HG03064 (cell line): ENCODE data around the gene PGGHG.
"Not testable (repeated sequence)": the region's sequence is repeated elsewhere in the genome, so short reads cannot be mapped to it uniquely, and the experiment has no call there.

Experiments used
- ATAC-seq: cut with Tn5 transposase; IDR thresholded peaks from one replicate; pipeline ENCODE4 v1.9.1; 2021; ENCODE audit warnings: low read depth; ENCODE audit not compliant: unreplicated experiment

PGGHG gene

DNA sequence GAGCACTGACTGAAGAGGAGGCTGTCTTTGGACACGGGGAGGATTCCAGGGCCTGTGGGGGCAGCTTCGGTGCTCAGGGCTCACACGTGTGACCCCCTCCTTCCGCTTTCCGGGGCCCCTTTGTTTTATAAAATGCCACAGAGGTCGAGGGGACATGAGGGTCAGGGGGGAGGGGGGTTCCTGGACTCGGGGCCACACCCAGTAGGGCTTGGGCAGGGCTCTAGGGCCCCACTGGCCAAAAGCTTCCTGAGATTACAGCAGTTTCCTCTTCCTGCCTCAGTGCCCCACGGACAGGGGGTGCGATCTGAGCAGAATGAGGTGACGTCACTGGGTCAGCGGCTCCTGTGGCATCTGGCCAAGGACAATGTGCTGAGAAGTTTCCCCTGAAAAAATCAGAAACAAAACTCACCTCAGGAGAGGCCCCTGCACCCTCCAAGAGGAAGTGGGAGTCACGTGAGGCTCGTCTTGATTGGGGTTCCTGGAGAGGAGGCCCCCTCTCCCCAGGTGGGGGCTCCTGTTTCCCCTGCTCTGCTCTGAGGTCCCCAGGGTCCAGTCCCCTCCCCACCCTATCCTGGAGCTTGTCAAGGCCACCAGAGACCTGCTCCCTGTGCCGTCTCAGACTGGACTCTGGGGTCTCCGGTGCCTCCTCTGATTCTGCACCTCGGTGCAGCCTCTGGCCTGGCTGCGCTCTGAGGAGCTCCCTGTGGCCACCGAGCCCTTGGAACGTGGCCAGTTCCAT, 38.1 kb downstream of the PGGHG start:
- ATAC-seq: peak; percentile 55

DNA sequence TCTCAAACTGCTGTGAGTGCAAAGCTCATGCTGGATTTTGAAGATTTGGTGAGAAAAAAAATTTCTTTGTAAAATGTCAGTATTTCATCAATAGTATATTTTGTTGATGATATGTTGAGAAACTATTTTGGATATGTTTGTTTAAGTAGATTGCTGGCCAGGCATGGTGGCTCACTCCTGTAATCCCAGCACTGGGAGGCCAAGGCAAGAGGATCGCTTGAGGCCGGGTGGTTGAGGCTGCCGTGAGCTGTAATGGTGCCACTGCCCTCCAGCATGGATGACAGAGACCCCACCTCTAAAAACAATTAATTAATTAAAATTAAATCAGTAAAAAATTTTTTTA, 38.6 kb downstream of the PGGHG start:
- no peak for ATAC-seq

DNA sequence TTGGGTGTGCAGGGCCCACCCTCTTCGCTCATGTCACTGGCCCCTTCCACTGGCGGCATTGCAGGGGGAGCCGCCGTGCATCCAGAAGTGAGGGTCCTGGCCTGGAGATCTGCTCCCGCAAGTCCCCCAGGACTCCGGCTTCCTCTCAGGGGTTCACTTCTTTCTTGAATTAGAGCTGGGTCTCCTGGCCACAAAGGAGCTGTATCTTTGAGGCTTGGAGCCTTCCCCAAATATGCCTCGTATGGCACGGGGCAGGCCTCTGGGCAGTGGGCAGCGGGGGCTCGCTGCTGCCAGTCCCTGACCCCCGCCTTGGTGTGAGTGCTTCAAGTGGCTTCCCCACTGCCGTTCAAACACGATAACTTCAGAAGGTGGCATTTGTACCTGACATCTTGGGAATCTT, 39.1 kb downstream of the PGGHG start:
- ATAC-seq: no peak

DNA sequence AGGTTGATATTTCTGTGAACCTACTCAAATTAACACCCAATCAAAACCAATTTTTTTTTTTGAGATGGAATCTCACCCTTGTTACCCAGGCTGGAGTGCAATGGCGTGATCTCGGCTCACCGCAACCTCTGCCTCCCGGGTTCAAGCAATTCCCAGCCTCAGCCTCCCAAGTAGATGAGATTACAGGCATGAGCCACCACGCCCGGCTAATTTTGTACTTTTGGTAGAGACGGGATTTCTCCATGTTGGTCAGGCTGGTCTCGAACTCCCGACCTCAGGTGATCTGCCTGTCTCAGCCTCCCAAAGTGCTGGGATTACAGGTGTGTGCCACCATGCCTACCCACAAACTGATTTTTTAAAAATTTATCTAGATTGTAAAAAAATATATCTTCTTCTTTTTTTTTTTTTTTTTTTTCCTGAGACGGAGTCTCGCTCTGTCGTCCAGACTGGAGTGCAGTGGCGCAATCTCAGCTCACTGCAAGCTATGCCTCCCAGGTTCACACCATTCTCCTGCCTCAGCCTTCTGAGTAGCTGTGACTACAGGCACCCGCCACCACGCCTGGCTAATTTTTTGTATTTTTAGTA, 39.7 kb downstream of the PGGHG start:
- not testable (repeated sequence) for ATAC-seq

DNA sequence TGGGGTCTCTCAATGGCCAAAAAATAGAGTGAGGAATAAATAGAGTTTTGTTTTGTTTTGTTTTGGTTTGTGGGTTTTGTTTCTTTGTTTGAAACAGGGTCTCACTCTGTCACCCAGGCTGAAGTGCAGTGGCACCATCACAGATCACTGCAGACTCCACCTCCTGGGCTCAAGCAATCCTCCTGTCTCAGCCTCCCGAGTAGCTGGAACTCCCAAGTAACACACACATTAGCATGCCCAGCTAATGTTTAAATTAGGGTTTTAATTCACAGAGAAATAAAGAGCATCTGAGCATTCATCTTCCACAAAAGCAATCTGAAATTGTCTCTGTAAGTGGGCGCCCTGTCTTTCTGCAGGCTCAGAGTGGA, 40.9 kb downstream of the PGGHG start:
- ATAC-seq: no peak

DNA sequence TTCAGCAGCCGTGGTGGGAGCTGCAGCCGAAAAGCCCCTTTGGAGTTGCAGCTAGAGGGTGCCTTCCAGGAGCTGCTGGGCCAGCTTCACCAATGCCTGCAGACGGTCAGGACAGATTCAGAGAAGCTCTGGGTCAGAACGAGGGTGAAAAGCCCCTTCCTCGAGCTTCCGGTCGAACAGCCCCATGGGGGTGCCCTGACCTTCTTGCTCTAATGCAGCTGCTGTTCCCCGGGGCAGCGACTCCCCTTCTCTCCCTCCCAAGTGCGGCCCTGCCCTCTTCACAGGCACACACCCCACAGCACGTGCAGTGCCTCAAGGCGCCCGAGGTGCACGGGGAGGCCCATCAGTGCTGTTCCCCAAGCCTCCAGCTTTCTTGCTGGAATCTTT, 41.4 kb downstream of the PGGHG start:
- no peak for ATAC-seq

DNA sequence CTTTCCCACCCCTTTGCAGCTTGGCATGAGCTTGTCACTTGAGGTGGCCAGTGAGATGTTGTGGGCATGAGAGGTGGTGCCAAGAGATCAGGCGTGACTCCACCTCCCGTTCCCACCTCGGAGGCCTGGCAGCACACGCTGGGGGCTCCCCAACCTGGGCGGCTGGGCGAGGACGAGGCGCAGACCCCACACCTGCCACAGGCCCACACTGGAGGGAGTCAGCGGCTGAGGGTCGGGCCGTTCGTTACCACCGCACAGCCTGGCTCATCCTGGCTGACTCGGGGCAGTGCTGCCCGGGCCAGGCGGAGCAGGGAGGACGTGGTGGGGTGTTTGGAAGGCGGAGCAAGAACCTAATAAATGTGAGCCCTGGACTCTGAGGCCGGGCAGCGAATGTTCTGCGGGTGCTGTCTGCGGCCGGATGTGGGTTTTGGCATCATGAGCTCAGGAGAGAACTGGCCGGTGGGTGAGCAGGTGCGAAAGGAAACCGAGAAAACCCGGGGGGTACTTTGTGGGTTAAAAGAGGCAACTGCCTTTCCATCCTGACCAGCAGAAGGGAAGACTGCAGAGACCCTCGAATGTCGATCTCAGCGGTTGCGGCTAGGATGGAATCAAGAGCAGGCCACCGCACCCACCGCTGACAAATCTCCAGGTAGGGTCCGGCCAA, 41.9 kb downstream of the PGGHG start:
- ATAC-seq: no peak

DNA sequence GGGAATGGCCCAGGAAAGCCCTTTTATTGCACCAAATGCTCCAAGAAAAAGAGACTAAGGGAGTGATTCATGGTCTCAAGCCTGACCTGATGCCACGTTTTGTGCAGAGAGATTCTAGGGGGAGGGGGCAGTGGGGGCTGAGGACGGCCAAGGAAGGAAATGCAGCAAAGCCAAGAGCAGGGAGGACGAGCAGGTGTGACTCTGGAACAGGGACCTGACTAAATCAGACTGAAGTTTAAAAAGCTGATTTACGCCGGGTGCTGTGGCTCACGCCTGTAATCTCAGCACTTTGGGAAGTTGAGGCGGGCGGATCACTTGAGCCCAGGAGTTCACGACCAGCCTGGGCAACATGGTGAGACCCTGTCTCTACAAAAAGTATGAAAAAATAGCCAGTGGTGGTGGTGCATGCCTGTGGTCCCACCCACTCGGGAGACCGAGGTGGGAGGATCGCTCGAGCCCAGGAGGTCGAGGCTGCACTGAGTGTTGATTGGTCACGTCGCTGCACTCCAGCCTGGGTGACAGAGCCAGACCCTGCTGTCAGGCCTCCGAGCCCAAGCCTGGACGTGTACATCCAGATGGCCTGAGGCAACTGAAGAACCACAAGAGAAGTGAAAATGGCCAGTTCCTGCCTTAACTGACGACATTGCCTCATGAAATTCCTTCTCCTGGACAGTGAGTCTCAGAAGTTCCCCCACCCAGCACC, 42.6 kb downstream of the PGGHG start:
- ATAC-seq: no peak

DNA sequence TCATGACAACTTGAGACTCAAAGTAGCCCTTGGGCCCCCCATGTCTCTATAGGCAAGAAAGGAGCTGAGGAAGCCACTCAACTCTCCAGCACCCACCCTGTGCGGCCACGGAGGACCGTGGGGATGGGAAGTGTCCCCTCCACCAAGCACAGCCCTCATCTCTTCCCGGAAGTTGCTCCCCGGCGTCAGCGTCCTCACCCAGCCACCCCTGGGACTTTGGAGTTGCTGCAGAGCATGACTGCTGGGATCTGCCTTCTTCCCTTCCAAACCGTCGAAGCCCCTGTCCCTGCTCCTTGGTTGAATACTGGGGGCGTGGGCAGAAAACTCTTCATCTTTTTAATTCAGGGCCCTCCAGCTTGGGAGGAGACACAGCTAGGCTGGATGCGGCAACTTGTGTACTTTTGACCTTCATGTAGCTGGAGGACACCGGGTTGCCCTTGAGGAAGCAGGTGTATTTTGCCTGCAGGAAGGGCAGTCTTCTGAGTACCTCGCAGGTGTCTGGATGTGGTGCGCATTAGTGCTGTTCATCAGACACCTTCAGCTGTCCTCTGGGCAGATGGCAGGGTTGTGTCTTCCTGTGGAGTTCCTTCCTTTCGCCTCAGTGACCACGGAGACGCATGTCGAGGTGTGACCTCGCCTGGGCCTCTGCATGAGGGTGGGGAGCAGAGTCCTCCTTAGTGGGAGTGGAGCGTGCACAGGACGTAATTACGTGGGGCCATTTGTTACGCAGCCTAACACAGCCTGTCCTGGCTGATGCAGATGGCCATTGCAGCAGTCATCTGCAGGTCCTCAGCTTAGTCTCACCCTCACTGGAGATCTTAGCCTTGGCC, 43.9 kb downstream of the PGGHG start:
- ATAC-seq: no peak

DNA sequence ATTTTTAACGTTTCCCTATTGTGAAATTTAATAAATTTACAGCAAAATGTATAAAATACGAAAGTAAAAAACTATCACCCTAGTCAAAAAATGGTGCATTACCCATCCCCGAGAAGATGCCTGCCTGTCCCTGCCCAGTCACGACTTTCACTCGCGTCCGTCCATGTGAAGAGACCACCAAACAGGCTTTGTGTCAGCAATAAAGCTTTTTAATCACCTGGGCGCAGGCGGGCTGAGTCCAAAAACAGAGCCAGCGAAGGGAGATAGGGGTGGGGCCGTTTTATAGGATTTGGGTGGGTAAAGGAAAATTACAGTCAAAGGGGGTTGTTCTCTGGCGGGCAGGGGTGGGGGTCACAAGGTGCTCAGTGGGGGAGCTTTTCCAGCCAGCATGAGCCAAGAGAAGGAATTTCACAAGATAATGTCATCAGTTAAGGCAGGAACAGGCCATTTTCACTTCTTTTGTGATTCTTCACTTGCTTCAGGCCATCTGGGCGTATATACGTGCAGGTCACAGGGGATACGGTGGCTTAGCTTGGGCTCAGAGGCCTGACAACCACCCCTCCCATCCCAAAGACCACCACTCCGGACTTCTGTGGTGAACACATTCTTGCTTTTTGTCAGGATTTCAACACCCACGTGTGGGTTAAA, 44.8 kb downstream of the PGGHG start:
- ATAC-seq: not testable (repeated sequence)

DNA sequence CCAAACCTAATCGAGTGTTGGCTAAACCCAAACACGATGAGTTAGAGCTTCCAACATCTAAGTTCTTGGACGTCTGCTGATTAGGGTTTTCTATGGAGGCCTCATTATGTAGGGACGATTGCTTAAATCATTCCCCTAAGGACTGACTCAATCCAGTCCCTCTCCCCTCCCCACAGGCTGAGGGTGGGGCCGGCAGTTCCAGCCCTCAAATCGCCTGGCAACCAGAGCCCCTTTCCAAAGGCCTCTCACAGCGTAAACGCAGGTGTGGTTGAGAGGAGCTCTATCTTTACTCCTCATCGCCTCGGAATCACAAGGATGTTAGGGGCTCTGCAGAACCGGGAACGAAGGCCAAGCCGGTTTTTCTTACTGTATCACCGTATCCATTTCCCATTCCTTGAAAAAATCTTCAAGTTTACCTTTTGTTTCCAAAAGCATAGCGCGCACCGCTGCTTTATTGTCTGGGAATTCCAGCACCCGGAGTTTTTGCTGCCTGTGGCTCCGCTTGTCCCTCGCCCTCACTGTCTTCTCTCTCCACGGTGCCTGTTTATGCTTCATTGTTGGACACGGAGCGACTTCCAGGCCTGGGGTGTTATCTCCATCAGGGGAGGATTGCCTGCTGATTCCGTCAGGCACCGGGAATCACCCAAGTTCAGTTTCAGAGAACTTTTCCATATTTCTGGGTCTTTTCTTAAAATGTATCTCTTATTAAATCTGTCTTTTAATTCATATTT, 45.5 kb downstream of the PGGHG start:
- no peak for ATAC-seq

DNA sequence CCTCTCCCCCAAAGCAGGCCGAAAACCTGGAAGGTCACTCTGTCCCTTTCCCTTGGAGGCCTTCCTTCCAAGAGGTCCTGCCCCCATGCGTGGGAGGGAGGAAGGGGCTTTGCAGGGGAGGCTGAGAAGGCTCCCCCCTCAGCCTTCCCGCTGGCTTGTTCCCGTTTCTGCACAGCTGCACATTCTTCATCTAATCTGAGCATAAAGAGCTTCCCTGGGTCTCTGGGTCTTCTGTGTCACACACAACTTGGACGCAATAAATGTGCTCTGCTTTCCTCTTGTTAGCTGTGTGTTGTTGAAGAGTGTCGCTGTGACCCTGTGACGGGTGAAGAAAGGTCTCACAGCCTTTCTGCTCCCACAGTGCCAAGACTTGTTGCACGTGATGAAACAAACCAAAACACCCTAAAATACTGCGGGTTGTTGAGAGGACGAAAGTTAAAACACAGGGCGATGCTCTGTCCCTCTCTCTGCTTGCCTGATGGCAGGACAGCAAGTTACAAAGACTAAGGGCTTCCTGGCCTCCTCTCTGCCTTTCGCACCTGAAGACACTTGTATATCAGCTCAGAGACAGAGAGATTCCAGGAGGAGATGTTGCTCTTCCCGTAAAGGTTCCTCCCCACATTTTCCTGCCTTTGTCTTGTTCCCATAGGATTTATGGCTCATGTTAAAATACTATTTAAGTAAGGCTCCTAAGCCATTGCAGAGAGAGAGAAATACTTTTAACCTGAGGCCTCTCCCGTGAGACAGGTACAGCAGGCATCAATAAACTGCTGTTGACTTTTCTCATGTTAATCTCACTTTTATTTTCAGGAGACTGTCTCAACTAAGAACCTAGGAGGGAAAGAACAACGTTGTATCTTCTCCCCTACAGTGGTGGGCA, 47.1 kb downstream of the PGGHG start:
- ATAC-seq: no peak

DNA sequence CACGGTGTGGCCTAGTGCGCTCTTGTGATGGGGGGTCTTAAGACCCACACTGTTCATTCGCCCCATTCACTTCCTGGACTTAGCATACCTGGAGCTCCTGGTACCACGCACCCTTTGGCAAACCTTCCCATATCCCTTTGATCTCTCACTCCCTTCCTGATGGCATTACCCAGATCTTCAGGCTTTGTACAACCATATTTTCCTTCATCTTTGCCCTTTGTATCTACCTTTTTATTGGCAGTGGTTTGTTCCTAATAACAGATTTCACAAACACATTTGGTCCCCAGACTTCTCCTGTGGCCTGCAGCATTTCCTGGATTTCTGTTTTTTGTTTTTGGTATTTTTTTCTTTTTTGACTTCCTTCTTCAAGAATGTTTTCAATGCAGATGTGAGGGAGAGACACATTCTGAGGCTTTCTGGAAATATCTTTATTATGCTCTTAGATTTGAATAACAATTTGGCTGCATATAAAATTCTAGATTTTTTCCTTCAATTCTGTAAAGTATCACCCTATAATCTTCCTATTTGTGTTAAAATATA, 47.8 kb downstream of the PGGHG start:
- ATAC-seq: no peak

DNA sequence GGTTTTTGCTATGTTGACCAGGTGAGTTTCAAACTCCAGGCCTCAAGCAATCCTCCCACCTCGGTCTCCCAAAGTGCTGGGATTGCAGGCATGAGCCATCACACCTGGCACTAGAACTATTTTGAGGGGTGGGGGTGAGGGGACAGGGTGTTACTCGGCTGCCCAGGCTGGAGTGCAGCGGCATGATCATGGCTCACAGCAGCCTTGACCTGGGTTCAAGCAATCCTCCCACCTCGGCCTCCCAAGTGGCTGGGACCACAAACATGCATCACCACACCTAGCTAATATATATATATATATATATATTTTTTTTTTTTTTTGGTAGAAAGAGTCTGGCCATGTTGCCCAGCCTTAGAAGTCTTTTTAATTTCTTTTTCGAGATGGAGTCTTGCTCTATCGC, 48.8 kb downstream of the PGGHG start:
- no peak for ATAC-seq

DNA sequence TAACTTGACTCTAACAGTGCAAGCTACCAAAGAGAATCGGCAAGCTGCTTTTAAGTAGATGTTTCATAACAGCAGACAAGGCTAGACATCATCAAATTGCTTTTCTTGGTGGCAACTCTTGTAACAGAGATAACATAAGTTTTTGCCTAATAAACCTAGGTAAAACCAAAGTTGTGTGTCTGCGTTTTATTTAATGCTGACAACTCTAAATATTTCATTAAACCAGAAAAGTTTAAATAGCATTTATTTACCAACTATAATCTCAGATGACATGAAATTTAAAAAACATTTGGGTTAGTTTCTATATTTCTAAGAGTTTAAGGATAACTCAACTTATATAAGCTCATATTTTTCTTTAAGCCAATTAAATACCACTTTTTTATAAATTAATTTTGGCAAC, 51.0 kb downstream of the PGGHG start:
- ATAC-seq: no peak

DNA sequence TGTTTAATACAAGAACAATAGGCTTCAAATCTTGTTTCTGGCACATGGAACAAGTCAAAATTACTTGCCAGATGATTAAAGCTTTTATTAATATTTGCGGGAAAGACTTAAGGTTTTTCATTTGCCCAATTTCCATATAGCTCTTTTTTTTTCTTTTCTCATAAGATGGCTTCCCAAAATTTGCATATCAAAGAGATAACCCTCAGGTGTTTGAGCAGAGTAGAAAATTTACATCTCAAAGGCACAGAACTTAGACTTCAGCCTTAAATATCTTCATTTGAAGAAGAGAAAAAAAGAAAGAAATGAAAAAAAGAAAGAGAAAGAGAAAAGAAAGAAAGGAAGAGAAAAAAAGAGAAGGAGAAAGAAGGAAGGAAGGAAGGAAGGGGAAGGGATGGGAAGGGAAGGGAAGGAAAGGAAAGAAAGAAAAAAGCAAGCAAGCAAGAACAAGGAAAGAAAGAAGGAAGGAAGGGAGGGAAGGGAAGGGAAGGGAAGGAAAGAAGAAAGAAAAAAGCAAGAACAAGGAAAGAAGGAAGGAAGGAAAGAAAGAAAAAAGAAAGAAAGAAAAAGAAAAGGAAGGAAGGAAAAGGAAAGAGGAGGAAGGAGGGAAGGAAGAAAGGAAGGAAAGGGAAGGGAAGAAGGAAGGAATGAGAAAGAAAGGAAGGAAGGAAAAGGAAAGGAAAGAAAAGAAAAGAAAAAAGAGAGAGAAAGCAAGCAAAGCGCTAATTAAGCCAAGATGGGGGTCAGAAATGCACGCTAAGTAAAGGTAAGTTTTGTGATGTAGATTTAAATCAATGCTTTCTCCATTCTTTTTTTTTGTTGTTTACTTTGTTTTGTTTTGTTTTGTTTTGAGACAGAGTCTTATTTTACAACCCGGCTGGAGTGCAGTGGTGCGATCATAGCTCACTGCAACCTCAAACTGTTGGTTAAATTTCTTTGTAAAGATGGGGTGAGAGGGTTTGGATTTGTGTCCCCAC, 51.9 kb downstream of the PGGHG start:
- no peak for ATAC-seq

DNA sequence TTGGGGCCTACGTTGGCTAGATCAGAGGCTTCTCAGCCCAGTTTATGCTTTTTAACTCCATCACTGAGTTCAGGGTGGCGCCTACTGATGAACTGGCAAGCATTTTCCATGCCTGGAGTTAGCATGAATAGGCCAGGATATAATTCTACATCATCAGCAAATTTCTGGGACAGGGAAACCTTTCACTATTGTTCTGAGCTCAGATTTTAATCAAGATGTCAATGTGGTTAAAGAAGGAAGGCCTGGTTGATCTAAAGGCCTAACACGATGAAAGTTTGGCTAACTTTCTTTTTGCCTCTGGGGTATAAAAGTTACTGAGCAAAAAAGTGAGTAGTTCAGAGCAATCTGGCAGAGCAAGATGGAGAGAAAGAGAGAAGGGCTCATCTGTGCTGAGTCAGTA, 53.4 kb downstream of the PGGHG start:
- ATAC-seq: no peak
